ENCODE measurements around the gene HDAC11. TPM values are rescaled to one million over a fixed set of nuclear protein-coding genes. Genes with fewer than 3 reads are reported as not detected.

The HDAC11 gene
- total RNA-seq, 6 donors from 2014 or later: 11.5 to 28.1 (median 18.0) TPM

DNA sequence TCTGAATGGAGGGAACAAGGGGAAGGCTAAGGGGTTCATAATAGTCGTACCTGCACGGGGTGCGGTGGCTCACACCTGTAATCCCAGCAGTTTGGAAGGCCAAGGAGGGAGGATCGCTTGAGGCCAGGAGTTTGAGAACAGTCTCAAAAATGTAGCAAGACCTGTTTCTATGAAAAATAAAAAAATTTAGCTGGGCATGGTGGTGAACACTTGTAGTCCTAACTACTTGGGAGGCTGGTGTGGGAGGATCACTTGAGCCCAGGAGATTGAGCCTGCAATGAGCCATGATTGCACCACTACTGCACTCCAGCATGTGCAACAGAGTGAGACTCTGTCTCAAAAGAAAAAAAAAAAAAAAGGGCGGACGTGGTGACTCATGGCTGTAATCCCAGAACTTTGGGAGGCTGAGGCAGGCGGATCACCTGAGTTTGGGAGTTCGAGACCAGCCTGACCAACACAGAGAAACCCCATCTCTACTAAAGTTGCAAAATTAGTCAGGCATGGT is 17.9 kb upstream of the HDAC11 start:
- WGBS, 2 donors: 82 to 84% methylated on average over 8 of the region's 8 CpGs
- Histone ChIP-seq H3K36me3 (no peaks in the 10 kb centered on the region), H3K27me3 (no peaks in the 10 kb centered on the region), H3K9me3 (no peaks in the 10 kb centered on the region), H3K4me3 (no peak overlapping the region), H3K4me1 (peaks cover 0 to 4% (median 0%) of the 10 kb centered on the region in 4 donors), H3K27ac (no peak overlapping the region)
- ATAC-seq (ENCODE audit: low FRiP score in 2 of 2) (no peak), DNase-seq (no peak)
- TF ChIP-seq EP300 (IDR thresholded peaks at IDR 0.05) (no peak), CTCF (IDR thresholded peaks at IDR 0.05) (no peak), POLR2A (IDR thresholded peaks at IDR 0.05) (no peak), POLR2AphosphoS5 (IDR thresholded peaks at IDR 0.05) (no peak)

DNA sequence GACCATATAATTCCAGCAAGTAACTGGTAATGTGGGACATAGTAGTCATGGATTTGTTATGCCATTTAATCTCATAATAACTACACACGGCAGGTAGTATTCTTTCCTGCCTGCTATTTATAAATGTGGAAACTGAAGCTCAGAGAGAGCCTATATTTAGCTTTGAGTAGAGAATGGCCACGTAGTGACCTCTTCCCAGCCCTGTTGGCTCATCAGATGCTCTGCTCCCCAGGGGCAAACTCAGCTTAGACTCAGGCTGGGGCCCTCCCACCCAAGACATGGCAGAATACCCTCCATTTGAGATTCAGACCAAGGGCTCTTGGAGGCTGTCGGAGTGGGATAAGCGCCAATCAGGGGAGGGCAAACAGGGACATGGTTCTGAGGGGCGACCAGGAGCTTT is 17.3 kb upstream of the HDAC11 start:
- Histone ChIP-seq H3K4me1 (peaks cover 0 to 4% (median 0%) of the 10 kb centered on the region in 4 donors), H3K36me3 (no peaks in the 10 kb centered on the region), H3K27ac (no peak overlapping the region), H3K27me3 (no peaks in the 10 kb centered on the region), H3K4me3 (no peak overlapping the region), H3K9me3 (no peaks in the 10 kb centered on the region)
- no peak for ATAC-seq (ENCODE audit: low FRiP score in 2 of 2)
- TF ChIP-seq POLR2A (IDR thresholded peaks at IDR 0.05) (no peak), EP300 (IDR thresholded peaks at IDR 0.05) (no peak), POLR2AphosphoS5 (IDR thresholded peaks at IDR 0.05) (no peak), CTCF (IDR thresholded peaks at IDR 0.05) (no peak)
- no peak for DNase-seq
- WGBS, 2 donors: 62 to 74% methylated on average over 5 of the region's 5 CpGs

- H3K36me3 ChIP-seq: no peaks in the 10 kb centered on the region
- TF ChIP-seq EP300 (IDR thresholded peaks at IDR 0.05): no peak
- TF ChIP-seq POLR2A (IDR thresholded peaks at IDR 0.05): no peak
- TF ChIP-seq CTCF (IDR thresholded peaks at IDR 0.05): no peak
- TF ChIP-seq POLR2AphosphoS5 (IDR thresholded peaks at IDR 0.05): no peak
- ATAC-seq (ENCODE audit: low FRiP score in 2 of 2) (no peak), DNase-seq (no peak)
- H3K4me3 ChIP-seq: no peak overlapping the region
- H3K4me1 ChIP-seq: peaks cover 0 to 4% (median 0%) of the 10 kb centered on the region in 4 donors
- no peaks in the 10 kb centered on the region for H3K27me3 ChIP-seq
- WGBS, 2 donors: 78 to 81% methylated on average over 10 to 11 of the region's 11 CpGs
- no peak overlapping the region for H3K27ac ChIP-seq
- no peaks in the 10 kb centered on the region for H3K9me3 ChIP-seq
These were observed 16.3 kb upstream of the HDAC11 start for GRCh38 chr3:13463618-13464400.

DNA sequence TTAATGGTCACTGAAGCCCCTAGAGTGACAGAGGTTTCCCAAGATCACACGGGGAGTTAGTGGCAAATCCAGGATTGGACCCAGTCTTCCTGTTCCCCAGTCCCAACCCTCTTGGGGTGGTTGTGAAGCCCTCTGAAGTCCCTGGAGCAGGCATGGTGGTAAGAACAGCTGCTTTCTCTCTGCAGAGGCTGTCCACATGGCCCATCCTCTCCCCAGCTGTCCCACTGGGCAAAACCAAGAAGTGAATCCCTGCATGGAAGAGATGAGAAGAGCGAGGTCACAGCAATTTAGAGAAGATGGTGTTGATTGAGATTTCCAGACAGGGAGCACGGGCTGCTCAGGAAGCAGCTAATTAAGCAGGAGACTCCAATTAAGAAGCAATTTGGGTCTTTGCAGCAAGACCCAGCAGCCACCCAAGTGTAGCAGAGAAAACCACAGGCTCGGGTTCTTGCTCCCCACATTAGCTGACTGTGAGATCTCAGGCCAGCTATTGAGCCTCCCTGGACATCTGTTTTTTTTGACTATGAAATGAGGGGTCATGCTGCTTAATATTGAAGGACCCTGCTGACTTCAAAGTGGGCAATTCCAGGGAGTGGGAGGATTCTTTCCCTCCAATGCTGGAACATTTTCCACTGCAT is 14.8 kb upstream of the HDAC11 start:
- no peak overlapping the region for H3K4me3 ChIP-seq
- no peaks in the 10 kb centered on the region for H3K36me3 ChIP-seq
- no peaks in the 10 kb centered on the region for H3K9me3 ChIP-seq
- H3K27ac ChIP-seq: no peak overlapping the region
- H3K27me3 ChIP-seq: no peaks in the 10 kb centered on the region
- TF ChIP-seq POLR2A (IDR thresholded peaks at IDR 0.05): no peak
- no peak for TF ChIP-seq CTCF (IDR thresholded peaks at IDR 0.05)
- no peak for TF ChIP-seq POLR2AphosphoS5 (IDR thresholded peaks at IDR 0.05)
- TF ChIP-seq EP300 (IDR thresholded peaks at IDR 0.05): no peak
- 61 to 70% methylated on average over 4 of the region's 4 CpGs for WGBS, 2 donors
- ATAC-seq (ENCODE audit: low FRiP score in 2 of 2): no peak
- no peak for DNase-seq
- H3K4me1 ChIP-seq: peaks cover 0 to 4% (median 0%) of the 10 kb centered on the region in 4 donors

Data from upper lobe of left lung (tissue), 6 donors.